ENCODE measurements around the gene SUN5. TPM values are rescaled to one million over a fixed set of nuclear protein-coding genes. Genes with fewer than 3 reads are reported as not detected.
"Not testable (repeated sequence)": the region's sequence is repeated elsewhere in the genome, so short reads cannot be mapped to it uniquely, and the experiment has no call there.

SUN5 gene
- total and polyA plus RNA-seq, 2 experiments from 2014 or later: not detected

- Histone ChIP-seq H4K20me1 (ENCODE audit: insufficient read depth, poor library complexity, severe bottlenecking) (no peaks in the 10 kb centered on the region), H3K27me3 (no peaks in the 10 kb centered on the region), H3K27ac (no peak overlapping the region), H3K4me3 (no peak overlapping the region), H3K4me1 (ENCODE audit: insufficient read depth) (no peaks in the 10 kb centered on the region), H3K36me3 (replicated peaks; ENCODE audit: insufficient read depth, low read depth) (no peaks in the 10 kb centered on the region), H3K4me2 (no peak overlapping the region), H3K79me2 (no peaks in the 10 kb centered on the region), H3K9me3 (ENCODE audit: low read depth) (no peaks in the 10 kb centered on the region), H2AFZ (no peak overlapping the region), H3K9me2 (replicated peaks; ENCODE audit: insufficient read depth) (no peaks in the 10 kb centered on the region)
- DNase-seq (ENCODE audit: low spot score): no peak
- 73% methylated on average over 3 of the region's 3 CpGs for WGBS (ENCODE audit: low lambda C conversion rate, missing lambda C conversion rate)
- no peak for TF ChIP-seq EZH2 (IDR thresholded peaks at IDR 0.05; ENCODE audit: borderline replicate concordance)
- TF ChIP-seq CTCF (IDR thresholded peaks at IDR 0.05; ENCODE audit: poor library complexity): no peak
- no peak for TF ChIP-seq EZH2phosphoT487 (IDR thresholded peaks at IDR 0.05; ENCODE audit: low read depth, severe bottlenecking, unreplicated experiment)
Observed at GRCh38 chr20:33046412-33046811, 42.2 kb upstream of the SUN5 start.

GRCh38 chr20:33045129-33045721 is 41.0 kb upstream of the SUN5 start:
- not testable (repeated sequence) for H3K9me2 ChIP-seq (replicated peaks; ENCODE audit: insufficient read depth); DNase-seq (ENCODE audit: low spot score); H3K36me3 ChIP-seq (replicated peaks; ENCODE audit: insufficient read depth, low read depth); H3K79me2 ChIP-seq; H2AFZ ChIP-seq; H3K9me3 ChIP-seq (ENCODE audit: low read depth); H3K4me1 ChIP-seq (ENCODE audit: insufficient read depth); H3K4me2 ChIP-seq; H3K27me3 ChIP-seq; H4K20me1 ChIP-seq (ENCODE audit: insufficient read depth, poor library complexity, severe bottlenecking); H3K4me3 ChIP-seq; H3K27ac ChIP-seq
- whole genome bisulfite sequencing (ENCODE audit: low lambda C conversion rate, missing lambda C conversion rate): 82% methylated on average over 15 of the region's 15 CpGs

GRCh38 chr20:33043731-33044181 is 39.5 kb upstream of the SUN5 start:
- no peak for DNase-seq (ENCODE audit: low spot score)
- peaks cover 4% of the 10 kb centered on the region for H3K27me3 ChIP-seq
- no peaks in the 10 kb centered on the region for H3K4me1 ChIP-seq (ENCODE audit: insufficient read depth)
- H3K9me2 ChIP-seq (replicated peaks; ENCODE audit: insufficient read depth): no peaks in the 10 kb centered on the region
- TF ChIP-seq EZH2phosphoT487 (IDR thresholded peaks at IDR 0.05; ENCODE audit: low read depth, severe bottlenecking, unreplicated experiment) (no peak), EZH2 (IDR thresholded peaks at IDR 0.05; ENCODE audit: borderline replicate concordance) (no peak), CTCF (IDR thresholded peaks at IDR 0.05; ENCODE audit: poor library complexity) (no peak)
- whole genome bisulfite sequencing (ENCODE audit: low lambda C conversion rate, missing lambda C conversion rate): 38% methylated on average over 1 of the region's 1 CpG
- no peaks in the 10 kb centered on the region for H3K9me3 ChIP-seq (ENCODE audit: low read depth)
- no peak overlapping the region for H3K4me3 ChIP-seq
- no peaks in the 10 kb centered on the region for H4K20me1 ChIP-seq (ENCODE audit: insufficient read depth, poor library complexity, severe bottlenecking)
- no peaks in the 10 kb centered on the region for H3K36me3 ChIP-seq (replicated peaks; ENCODE audit: insufficient read depth, low read depth)
- no peak overlapping the region for H2AFZ ChIP-seq
- H3K4me2 ChIP-seq: no peak overlapping the region
- H3K27ac ChIP-seq: no peak overlapping the region
- H3K79me2 ChIP-seq: no peaks in the 10 kb centered on the region

- DNase-seq (ENCODE audit: low spot score): no peak
- H3K4me3 ChIP-seq: no peak overlapping the region
- H3K79me2 ChIP-seq: no peaks in the 10 kb centered on the region
- no peaks in the 10 kb centered on the region for H4K20me1 ChIP-seq (ENCODE audit: insufficient read depth, poor library complexity, severe bottlenecking)
- H3K36me3 ChIP-seq (replicated peaks; ENCODE audit: insufficient read depth, low read depth): no peaks in the 10 kb centered on the region
- H3K27me3 ChIP-seq: peaks cover 4% of the 10 kb centered on the region
- H3K4me1 ChIP-seq (ENCODE audit: insufficient read depth): no peaks in the 10 kb centered on the region
- no peak for TF ChIP-seq EZH2phosphoT487 (IDR thresholded peaks at IDR 0.05; ENCODE audit: low read depth, severe bottlenecking, unreplicated experiment)
- TF ChIP-seq CTCF (IDR thresholded peaks at IDR 0.05; ENCODE audit: poor library complexity): no peak
- no peak overlapping the region for H3K4me2 ChIP-seq
- 81% methylated on average over 2 of the region's 2 CpGs for WGBS (ENCODE audit: low lambda C conversion rate, missing lambda C conversion rate)
- H2AFZ ChIP-seq: no peak overlapping the region
- no peak overlapping the region for H3K27ac ChIP-seq
- no peaks in the 10 kb centered on the region for H3K9me2 ChIP-seq (replicated peaks; ENCODE audit: insufficient read depth)
- no peaks in the 10 kb centered on the region for H3K9me3 ChIP-seq (ENCODE audit: low read depth)
Observed at GRCh38 chr20:33042983-33043730, 38.9 kb upstream of the SUN5 start.

Measured in hepatocyte (in vitro differentiated cells).